IMR-90 (cell line): Measurements from ENCODE around the gene P4HA3. TPM values are rescaled to one million over a fixed set of nuclear protein-coding genes. Genes with fewer than 3 reads are reported as not detected.

ENCODE experiments used
- ATAC-seq: fragments of 200-7000 bp; cut with Tn5 transposase; 2 replicates; pipeline ENCODE4 v1.9.1; 2020; ENCODE audit warnings: low read depth, mild to moderate bottlenecking, moderate library complexity
- BruUV-seq: library from RNA; stranded (reverse); fragments of 400-500 nt; replicated peaks from 2 replicates; lab custom pipeline; 2021; lab: Mats Ljungman, UMichigan
- CTCF ChIA-PET: fragments of 300-600 bp; formaldehyde crosslinking; extraction: SDS; loops from one replicate; lab custom pipeline; 2021; ENCODE audit warnings: antibody characterized with exemption; lab: Yijun Ruan, JAX
- POLR2A ChIA-PET: fragments of 300-600 bp; sonication (Branson Sonifier 250); formaldehyde crosslinking; loops from one replicate; lab custom pipeline; 2022; ENCODE audit warnings: antibody characterized with exemption; ENCODE audit not compliant: unreplicated experiment; lab: Charles Lee
- DNase-seq: peaks from one replicate; pipeline ENCODE4 v3.0.0; 2013
- H2AFZ ChIP-seq: replicated peaks from 2 replicates; pipeline ENCODE3; 2013; ENCODE audit warnings: low read length, mild to moderate bottlenecking; ENCODE audit not compliant: poor library complexity
- H2AK5ac ChIP-seq: 2 replicates; pipeline ENCODE4 v1.6.1; 2013; ENCODE audit warnings: low read depth, low read length, inconsistent platforms
- H2AK9ac ChIP-seq: replicated peaks from 2 replicates; pipeline ENCODE3; 2013; ENCODE audit warnings: mild to moderate bottlenecking, low read depth, low read length, moderate library complexity; ENCODE audit not compliant: poor library complexity
- H2BK120ac ChIP-seq: 2 replicates; pipeline ENCODE4 v1.6.1; 2013; ENCODE audit warnings: low read depth, low read length, inconsistent platforms
- H2BK15ac ChIP-seq: 3 replicates; pipeline ENCODE4 v1.6.1; 2013; ENCODE audit warnings: low read depth, low read length, inconsistent platforms
- H2BK20ac ChIP-seq: 2 replicates; pipeline ENCODE4 v1.6.1; 2013; ENCODE audit warnings: low read depth, mild to moderate bottlenecking, inconsistent platforms, low read length, moderate library complexity
- H2BK5ac ChIP-seq: 2 replicates; pipeline ENCODE4 v1.6.1; 2013; ENCODE audit warnings: mild to moderate bottlenecking, low read depth, low read length, inconsistent platforms; ENCODE audit not compliant: poor library complexity, severe bottlenecking
- H3K14ac ChIP-seq: replicated peaks from 2 replicates; pipeline ENCODE4 v1.6.1; 2013; ENCODE audit warnings: low read depth, low read length, inconsistent platforms
- H3K18ac ChIP-seq: 2 replicates; pipeline ENCODE4 v1.6.1; 2013; ENCODE audit warnings: low read depth, low read length, control low read depth
- H3K23ac ChIP-seq: 2 replicates; pipeline ENCODE4 v1.6.1; 2013; ENCODE audit warnings: low read depth, low read length, inconsistent platforms
- H3K27ac ChIP-seq: 2 replicates; pipeline ENCODE4 v1.5.1; 2013; ENCODE audit warnings: mild to moderate bottlenecking, control low read depth, low read length; ENCODE audit not compliant: insufficient read depth
- H3K27me3 ChIP-seq: 2 replicates; pipeline ENCODE4 v1.6.1; 2013; ENCODE audit warnings: low read length; ENCODE audit not compliant: control insufficient read depth, insufficient read depth
- H3K36me3 ChIP-seq: 2 replicates; pipeline ENCODE4 v1.6.1; 2013; ENCODE audit warnings: low read length, mixed read lengths; ENCODE audit not compliant: control insufficient read depth, insufficient read depth
- H3K4ac ChIP-seq: 2 replicates; pipeline ENCODE4 v1.6.1; 2013; ENCODE audit warnings: low read depth, low read length, inconsistent platforms
- H3K4me1 ChIP-seq: 2 replicates; pipeline ENCODE4 v1.6.1; 2013; ENCODE audit warnings: low read length, mixed read lengths; ENCODE audit not compliant: control insufficient read depth, insufficient read depth
- H3K4me2 ChIP-seq: 2 replicates; pipeline ENCODE4 v1.6.1; 2013; ENCODE audit warnings: low read depth, mild to moderate bottlenecking, control low read depth, low read length, moderate library complexity
- H3K4me3 ChIP-seq: 2 replicates; pipeline ENCODE4 v1.5.1; 2013; ENCODE audit warnings: low read depth, mild to moderate bottlenecking, control low read depth, low read length, moderate library complexity; ENCODE audit not compliant: insufficient read depth
- H3K56ac ChIP-seq: 2 replicates; pipeline ENCODE4 v1.6.1; 2013; ENCODE audit warnings: low read length, inconsistent platforms; ENCODE audit not compliant: insufficient read depth; ENCODE audit errors: extremely low read depth
- H3K79me1 ChIP-seq, 2 experiments: 2 replicates each; pipeline ENCODE4 v1.6.1; 2013; ENCODE audit warnings: low read length in 2 of 2, inconsistent platforms in 1 of 2, low read depth in 1 of 2
- H3K9ac ChIP-seq: 2 replicates; pipeline ENCODE4 v1.6.1; 2013; ENCODE audit warnings: low read depth, low read length, control low read depth
- H3K9me1 ChIP-seq: 2 replicates; pipeline ENCODE4 v1.6.1; 2013; ENCODE audit warnings: low read length, inconsistent platforms; ENCODE audit not compliant: insufficient read depth
- H3K9me3 ChIP-seq: 2 replicates; pipeline ENCODE4 v1.6.1; 2013; ENCODE audit warnings: low read length; ENCODE audit not compliant: control insufficient read depth, insufficient read depth
- H4K20me1 ChIP-seq: 2 replicates; pipeline ENCODE4 v1.6.1; 2013; ENCODE audit warnings: low read length, inconsistent platforms; ENCODE audit not compliant: insufficient read depth
- H4K5ac ChIP-seq: 2 replicates; pipeline ENCODE4 v1.6.1; 2013; ENCODE audit warnings: mild to moderate bottlenecking, low read depth, low read length, control low read depth
- H4K8ac ChIP-seq, 2 experiments: 2 replicates each; pipeline ENCODE4 v1.6.1; 2013; ENCODE audit warnings: low read depth in 2 of 2, low read length in 2 of 2, control low read depth in 1 of 2, inconsistent platforms in 1 of 2
- H4K91ac ChIP-seq: 2 replicates; pipeline ENCODE4 v1.6.1; 2013; ENCODE audit warnings: low read depth, low read length, inconsistent platforms; ENCODE audit not compliant: insufficient read depth
- ELK1 ChIP-seq: fragments of 150-350 bp; IDR thresholded peaks from 2 replicates; pipeline ENCODE4 v1.6.1; 2016; ENCODE audit warnings: low read depth, mild to moderate bottlenecking, low read length, moderate library complexity, borderline replicate concordance
- MAFK ChIP-seq: IDR thresholded peaks from 2 replicates; pipeline ENCODE4 v1.6.1; 2012; ENCODE audit warnings: low read depth, low read length, improper control_type of control experiment
- MXI1 ChIP-seq: IDR thresholded peaks from 2 replicates; pipeline ENCODE4 v1.6.1; 2012; ENCODE audit warnings: low read depth, mild to moderate bottlenecking, low read length, moderate library complexity, borderline replicate concordance
- RFX5 ChIP-seq: IDR thresholded peaks from 2 replicates; pipeline ENCODE4 v1.8.0; 2012; ENCODE audit warnings: low read depth, mild to moderate bottlenecking, low read length, moderate library complexity
- WGBS, 2 experiments: methylation state at CpG; one replicate each; pipeline versions ENCODE4 v1.1.5 to v1.1.7; 2013; ENCODE audit warnings: missing lambda C conversion rate in 2 of 2; ENCODE audit not compliant: insufficient read length in 1 of 2; ENCODE audit errors: extremely low coverage in 2 of 2; 5-methylcytosine and 5-hydroxymethylcytosine counted together
- dilution Hi-C: fragments of 300-500 bp; cut with HindIII; formaldehyde crosslinking; loops from one replicate; pipeline ENCODE4 v1.14.3; 2018; ENCODE audit warnings: low sequenced_read_pairs; ENCODE audit not compliant: unreplicated experiment
- in situ Hi-C: fragments of 300-500 bp; cut with MboI; formaldehyde crosslinking; loops from 3 replicates; pipeline ENCODE4 v1.14.3; 2019; ENCODE audit warnings: low sequenced_read_pairs, inconsistent platforms, mixed read lengths
- intact Hi-C: fragments of 100-400 bp; cut with micrococcal nuclease; formaldehyde crosslinking; loops from 2 replicates; pipeline ENCODE4 v1.10.0; 2022
- polyA plus RNA-seq, 3 experiments: library from polyadenylated mRNA; depleted of rRNA; stranded (reverse); fragments of >200 nt; gene quantifications; 2 replicates each; pipeline ENCODE4 v1.2.3, GENCODE V29; 2012; ENCODE audit warnings: low replicate concordance in 1 of 3
- total RNA-seq: library from RNA; depleted of rRNA; stranded (reverse); fragments of >200 nt; gene quantifications from 2 replicates; pipeline ENCODE4 v1.2.3, GENCODE V29; 2012

P4HA3 gene
- total and polyA plus RNA-seq, 2 of the 4 experiments (the other 2 are of a cell fraction), result 2.9 to 5.7 TPM

- ATAC-seq (no peak), DNase-seq (no peak)
- BruUV-seq, result no TSS peak
- TF ChIP-seq ELK1, result no peak
- no peak for TF ChIP-seq MAFK
- TF ChIP-seq MXI1, result no peak
- TF ChIP-seq RFX5, result no peak
- ChIA-PET CTCF (interaction anchor here (1.1 kb wide), 1 partner anchor 24 kb away, joined by 3 read pairs; no protein-coding TSS in a partner anchor), POLR2A (no interaction called here)
- Histone ChIP-seq H4K91ac (no peak overlapping the region), H2AK5ac (no peak overlapping the region), H3K79me1 (no peaks in the 10 kb centered on the region), H3K36me3 (peaks cover 12% of the 10 kb centered on the region), H3K14ac (no peak overlapping the region), H2BK20ac (no peak overlapping the region), H3K4me3 (no peak overlapping the region), H2BK15ac (no peak overlapping the region), H3K18ac (no peak overlapping the region), H2AFZ (no peak overlapping the region), H3K9ac (no peak overlapping the region), H2BK120ac (no peak overlapping the region), H4K8ac (no peak overlapping the region), H4K5ac (no peak overlapping the region), H3K56ac (no peak overlapping the region), H3K9me3 (no peaks in the 10 kb centered on the region), H3K4me2 (no peak overlapping the region), H3K9me1 (peaks cover 2% of the 10 kb centered on the region), H2BK5ac (no peak overlapping the region), H3K27me3 (no peaks in the 10 kb centered on the region), H3K4me1 (peaks cover 2% of the 10 kb centered on the region; the same call in 1 of the 2 replicates), H2AK9ac (no peak overlapping the region), H3K27ac (no peak overlapping the region), H4K20me1 (no peaks in the 10 kb centered on the region), H3K4ac (no peak overlapping the region), H3K23ac (no peak overlapping the region)
- WGBS, 2 experiments, result no CpG with 5 or more reads among the region's 1 CpG
- dilution Hi-C loops (no loop called here), in situ Hi-C loops (no loop called here), intact Hi-C loops (no loop called here)
These were observed 14.0 kb downstream of the P4HA3 start for GRCh38 chr11:74297484-74297883.
